ENCODE measurements around the gene VASP.
"Not testable (repeated sequence)": the region's sequence is repeated elsewhere in the genome, so short reads cannot be mapped to it uniquely, and the experiment has no call there.

The VASP gene

GRCh38 chr19:45497791-45498190 is 9.5 kb upstream of the VASP start:
- DNase-seq: no peak

GRCh38 chr19:45498411-45499195 is 8.7 kb upstream of the VASP start, which contains the start of gene PPM1N:
TSS of gene PPM1N (plus strand) at chr19:45498443. CDS start at chr19:45498473, 30 bp downstream.
- peak in 1 of 2 donors; percentile 52 for DNase-seq

GRCh38 chr19:45499196-45500180 is 7.8 kb upstream of the VASP start:
- DNase-seq: peak; percentile 62 to 66

- no peak for DNase-seq
These were observed 6.2 kb upstream of the VASP start for GRCh38 chr19:45500918-45501729.

- no peak for DNase-seq
These were observed 5.6 kb upstream of the VASP start for GRCh38 chr19:45501730-45502014.

- no peak for DNase-seq
These were observed 5.2 kb upstream of the VASP start for GRCh38 chr19:45502111-45502510.

- no peak for DNase-seq
These were observed 3.4 kb upstream of the VASP start for GRCh38 chr19:45503909-45504308.

GRCh38 chr19:45505151-45505995 is 1.9 kb upstream of the VASP start:
- no peak for DNase-seq

- DNase-seq: no peak
These were observed 1.4 kb upstream of the VASP start for GRCh38 chr19:45505996-45506245.

GRCh38 chr19:45506246-45506988 is 862 bp upstream of the VASP start:
- peak; percentile 99 for DNase-seq

GRCh38 chr19:45507872-45508416 is 665 bp downstream of the VASP start:
- DNase-seq: no peak

GRCh38 chr19:45508417-45508860 is 1.2 kb downstream of the VASP start:
- no peak for DNase-seq

- no peak for DNase-seq
These were observed 1.8 kb downstream of the VASP start for GRCh38 chr19:45508861-45509691.

GRCh38 chr19:45509692-45510015 is 2.4 kb downstream of the VASP start:
- DNase-seq: no peak

- DNase-seq: not testable (repeated sequence)
These were observed 3.1 kb downstream of the VASP start for GRCh38 chr19:45510352-45510751.

GRCh38 chr19:45511074-45511473 is 3.8 kb downstream of the VASP start:
- no peak for DNase-seq

GRCh38 chr19:45512881-45513483 is 5.7 kb downstream of the VASP start:
- no peak for DNase-seq

- DNase-seq: no peak
These were observed 7.2 kb downstream of the VASP start for GRCh38 chr19:45514376-45515051.

GRCh38 chr19:45515081-45515624 is 7.9 kb downstream of the VASP start:
- DNase-seq: no peak

Measured in stimulated activated CD4-positive, alpha-beta T cell treated with anti-CD3 and anti-CD28 coated beads, Interleukin-2, amount 100 ng/mL, for 48 hours (primary cell).